Epithelial cell of esophagus (primary cell): ENCODE results near the gene CSNK2B.

Experiments
- DNase-seq: peaks from one replicate; pipeline ENCODE4 v3.0.0; 2010; ENCODE audit warnings: low read depth
- H3K4me3 ChIP-seq: 2 replicates; pipeline ENCODE4 v1.5.1; 2011; ENCODE audit warnings: mild to moderate bottlenecking, low read length, control low read depth
- TF ChIP-seq, protein P1 (sequence below): IDR thresholded peaks from 2 replicates; pipeline ENCODE4 v1.5.1; 2011; ENCODE audit warnings: low read depth, mild to moderate bottlenecking, low read length, control low read depth, inconsistent platforms; ENCODE audit not compliant: insufficient read depth; ENCODE audit errors: missing control alignments

Gene CSNK2B

DNA sequence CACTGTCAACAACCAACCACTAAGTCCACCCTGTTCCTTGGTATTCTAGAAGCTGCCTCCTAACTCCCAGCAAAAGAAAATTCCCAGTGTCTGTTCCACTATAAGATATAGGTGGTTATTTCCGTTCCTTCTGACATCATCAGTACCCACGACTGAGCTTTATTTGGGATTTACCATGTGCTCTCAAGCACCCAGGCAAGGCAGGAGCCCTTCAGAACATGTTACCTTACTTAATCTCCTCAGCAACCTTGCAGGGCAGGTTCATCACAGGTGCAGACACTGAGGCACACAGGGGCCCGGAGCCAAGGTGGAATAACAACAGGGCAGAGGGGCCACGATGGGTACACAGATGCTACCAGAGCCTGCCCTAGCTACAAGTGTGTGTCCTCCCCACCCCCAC is 26.5 kb downstream of the CSNK2B start:
- H3K4me3 ChIP-seq: no peak overlapping the region
- no peak for DNase-seq
- TF ChIP-seq, protein P1, sequence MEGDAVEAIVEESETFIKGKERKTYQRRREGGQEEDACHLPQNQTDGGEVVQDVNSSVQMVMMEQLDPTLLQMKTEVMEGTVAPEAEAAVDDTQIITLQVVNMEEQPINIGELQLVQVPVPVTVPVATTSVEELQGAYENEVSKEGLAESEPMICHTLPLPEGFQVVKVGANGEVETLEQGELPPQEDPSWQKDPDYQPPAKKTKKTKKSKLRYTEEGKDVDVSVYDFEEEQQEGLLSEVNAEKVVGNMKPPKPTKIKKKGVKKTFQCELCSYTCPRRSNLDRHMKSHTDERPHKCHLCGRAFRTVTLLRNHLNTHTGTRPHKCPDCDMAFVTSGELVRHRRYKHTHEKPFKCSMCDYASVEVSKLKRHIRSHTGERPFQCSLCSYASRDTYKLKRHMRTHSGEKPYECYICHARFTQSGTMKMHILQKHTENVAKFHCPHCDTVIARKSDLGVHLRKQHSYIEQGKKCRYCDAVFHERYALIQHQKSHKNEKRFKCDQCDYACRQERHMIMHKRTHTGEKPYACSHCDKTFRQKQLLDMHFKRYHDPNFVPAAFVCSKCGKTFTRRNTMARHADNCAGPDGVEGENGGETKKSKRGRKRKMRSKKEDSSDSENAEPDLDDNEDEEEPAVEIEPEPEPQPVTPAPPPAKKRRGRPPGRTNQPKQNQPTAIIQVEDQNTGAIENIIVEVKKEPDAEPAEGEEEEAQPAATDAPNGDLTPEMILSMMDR: no peak

DNA sequence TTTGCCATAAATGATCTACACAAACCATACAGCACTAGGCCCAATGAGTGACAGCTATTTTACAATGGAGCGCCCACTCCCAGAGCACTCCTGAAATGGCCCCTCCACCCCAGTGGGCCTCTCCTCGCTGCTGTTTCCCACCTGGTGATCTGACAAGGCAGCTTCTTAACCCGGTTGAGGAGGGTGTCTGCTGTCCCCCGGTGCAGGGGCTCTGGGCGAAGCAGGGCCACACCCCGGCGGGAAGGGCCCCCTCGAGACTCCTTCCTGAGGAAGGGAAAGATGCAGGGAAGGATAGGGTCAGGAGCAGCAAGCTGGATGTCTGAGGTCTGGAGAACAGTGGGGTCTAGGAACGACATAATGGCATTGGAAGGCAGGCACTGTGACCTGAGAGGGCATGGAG is 27.0 kb downstream of the CSNK2B start:
- no peak for DNase-seq
- H3K4me3 ChIP-seq: no peak overlapping the region
- TF ChIP-seq, protein P1: no peak

DNA sequence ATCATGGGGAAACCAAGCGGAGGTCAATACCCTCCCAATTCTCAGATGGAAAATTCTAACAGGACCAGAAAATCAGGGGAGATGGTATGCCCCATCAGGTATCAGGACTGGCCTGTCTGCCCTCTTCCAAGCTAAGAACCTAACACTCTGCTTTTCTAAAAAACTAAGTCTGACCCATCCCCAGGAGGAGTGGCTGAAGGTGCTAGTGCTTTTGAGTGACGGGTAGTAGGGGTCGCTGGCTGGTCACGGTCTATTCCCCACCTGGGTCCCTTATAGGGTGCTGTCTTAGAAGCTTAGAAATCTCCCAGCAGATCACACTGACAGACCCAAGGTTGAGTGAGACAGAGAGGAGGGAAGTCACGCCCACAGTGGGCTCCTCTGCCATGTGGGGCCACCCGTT is 27.7 kb downstream of the CSNK2B start:
- TF ChIP-seq, protein P1: no peak
- H3K4me3 ChIP-seq: no peak overlapping the region
- no peak for DNase-seq

DNA sequence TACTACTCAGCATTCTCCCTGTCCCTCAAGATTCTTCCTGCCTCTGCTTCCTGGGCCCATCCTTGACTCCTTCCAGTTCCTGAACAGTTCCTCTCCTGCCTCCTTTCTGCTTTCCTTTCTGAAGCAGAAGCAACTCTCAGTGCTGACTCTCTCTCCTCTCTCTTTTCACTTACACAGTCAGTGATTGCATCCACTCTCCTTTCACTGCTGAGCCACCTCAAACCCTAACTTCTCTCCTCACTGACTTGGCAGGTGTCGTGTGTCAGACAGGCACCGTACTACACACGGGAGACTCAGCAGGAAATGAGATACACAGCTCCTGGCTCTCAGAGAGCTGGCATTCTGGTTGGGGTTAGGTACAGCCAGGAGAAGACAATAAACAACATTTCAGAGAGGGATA is 31.7 kb downstream of the CSNK2B start:
- TF ChIP-seq, protein P1: no peak
- no peak overlapping the region for H3K4me3 ChIP-seq
- DNase-seq: peak; percentile 27

DNA sequence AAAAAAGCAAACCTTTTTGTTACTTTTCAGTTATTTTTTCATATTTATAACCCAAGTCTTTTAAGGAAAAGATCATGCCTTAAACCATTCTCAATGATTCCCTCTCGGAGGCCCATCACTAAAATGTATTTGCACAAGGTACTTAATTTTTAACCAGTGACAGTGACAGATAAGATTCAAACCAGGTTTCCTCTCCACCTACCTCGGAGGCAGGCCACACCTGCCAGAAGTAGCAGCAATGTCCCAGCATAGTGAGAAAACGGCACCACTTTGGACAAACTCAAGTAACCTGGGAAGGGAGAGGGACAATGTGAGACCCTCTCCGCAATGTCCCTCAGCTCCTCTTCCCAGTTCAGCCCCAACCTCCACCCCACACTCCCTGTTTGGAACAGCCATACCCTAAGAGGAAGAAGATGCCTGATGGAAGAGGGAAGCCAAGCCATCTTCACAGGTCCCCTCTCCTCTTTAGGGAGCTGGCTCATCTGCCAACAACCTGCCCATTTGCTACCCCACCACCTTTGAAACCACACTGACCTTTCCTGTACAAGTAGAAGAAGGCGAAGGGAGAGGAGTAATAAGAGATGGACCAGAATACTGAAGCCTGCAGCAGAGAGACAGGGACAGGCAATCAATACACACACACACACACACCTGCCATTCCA is 35.0 kb downstream of the CSNK2B start:
- TF ChIP-seq, protein P1: no peak
- H3K4me3 ChIP-seq: no peak overlapping the region
- DNase-seq: no peak

DNA sequence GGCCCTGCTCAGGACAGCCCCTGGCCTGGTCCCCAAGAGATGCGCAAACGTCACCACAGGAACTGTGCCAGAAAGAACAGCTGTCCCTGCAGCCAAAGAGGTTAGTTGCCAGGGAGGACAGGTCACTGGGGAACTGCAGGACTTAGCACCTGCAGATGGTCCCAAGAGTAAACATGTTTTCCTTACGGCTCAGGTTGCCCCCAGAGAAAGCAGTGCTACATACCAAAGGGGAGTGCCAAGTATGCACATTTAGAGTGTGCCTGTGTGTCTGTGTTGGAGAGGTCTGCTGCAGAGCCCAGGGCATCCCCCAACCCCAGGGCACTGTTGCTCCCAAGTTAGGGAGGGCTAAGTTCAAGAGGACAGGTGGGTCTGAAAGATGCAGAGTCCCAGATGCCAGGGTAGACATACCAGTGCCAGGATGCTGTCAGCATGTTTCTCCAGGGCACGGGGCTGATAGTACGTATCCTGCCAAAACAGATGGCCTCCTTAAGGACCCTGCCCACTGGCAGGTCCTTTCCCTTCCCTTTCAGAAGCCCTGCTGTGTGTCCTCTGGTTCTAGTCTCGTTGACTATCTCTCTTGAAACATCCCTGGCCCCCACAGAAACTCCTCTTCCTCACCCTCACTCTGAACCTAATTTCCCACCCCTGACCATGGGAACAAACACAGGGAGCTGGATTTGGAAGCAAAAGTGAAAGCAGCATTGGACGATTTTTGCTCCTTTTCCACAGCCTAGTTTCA is 36.0 kb downstream of the CSNK2B start:
- H3K4me3 ChIP-seq: peak overlapping the region; percentile 97
- TF ChIP-seq, protein P1: no peak
- DNase-seq: no peak
